Astrocyte of the cerebellum (primary cell): ENCODE data around the gene ACAD8.
A peak's percentile ranks its signal among the peaks of the same experiment; 100 is the strongest.

Source experiments
- DNase-seq: peaks from one replicate; pipeline ENCODE4 v3.0.0-alpha.2; 2011; ENCODE audit warnings: low read depth
- H3K4me3 ChIP-seq: 2 replicates; pipeline ENCODE4 v1.5.1; 2011; ENCODE audit warnings: mild to moderate bottlenecking, low read depth, low read length, moderate library complexity
- CTCF ChIP-seq: IDR thresholded peaks from 2 replicates; pipeline ENCODE4 v1.5.1; 2012; ENCODE audit warnings: low read length, low read depth, moderate library complexity, mild to moderate bottlenecking; ENCODE audit errors: missing control alignments
- in situ Hi-C: cut with HindIII; loops from 2 replicates; pipeline ENCODE4 v1.10.0; 2017; ENCODE audit warnings: low sequenced_read_pairs

ACAD8 gene

GRCh38 chr11:134253188-134253993 lies at the start of gene ACAD8, which contains the start of gene THYN1:
TSS of gene ACAD8 (plus strand) at chr11:134253568. CDS start at chr11:134253601, 33 bp downstream.
TSS of gene THYN1 (minus strand) at chr11:134253352. CDS start at chr11:134252882, 470 bp downstream.
- peak; percentile 91 for DNase-seq
- in situ Hi-C loops, result no loop called here
- peak within 1 kb of the TSS; percentile 90 for H3K4me3 ChIP-seq

GRCh38 chr11:134205729-134206128 lies 47.6 kb upstream of the ACAD8 start:
- no peak overlapping the region for H3K4me3 ChIP-seq
- in situ Hi-C loops, result no loop called here
- no peak for DNase-seq
- no peak for TF ChIP-seq CTCF

More at GRCh38 chr11:134253188-134253993, at the start of gene ACAD8, which contains the start of gene THYN1:
- no peak for TF ChIP-seq CTCF

GRCh38 chr11:134206185-134206584 lies 47.2 kb upstream of the ACAD8 start:
- TF ChIP-seq CTCF, result no peak
- no peak for DNase-seq
- H3K4me3 ChIP-seq, result no peak overlapping the region
- in situ Hi-C loops, result no loop called here

GRCh38 chr11:134207538-134208239 lies 45.7 kb upstream of the ACAD8 start:
- TF ChIP-seq CTCF, result peak; percentile 70
- H3K4me3 ChIP-seq, result no peak overlapping the region
- in situ Hi-C loops, result no loop called here
- no peak for DNase-seq

GRCh38 chr11:134215836-134216235 lies 37.5 kb upstream of the ACAD8 start:
- in situ Hi-C loops, result no loop called here
- DNase-seq, result no peak
- no peak for TF ChIP-seq CTCF
- H3K4me3 ChIP-seq, result no peak overlapping the region

GRCh38 chr11:134216816-134217215 lies 36.6 kb upstream of the ACAD8 start:
- H3K4me3 ChIP-seq, result no peak overlapping the region
- no peak for TF ChIP-seq CTCF
- DNase-seq, result no peak
- in situ Hi-C loops, result no loop called here
